H54 (cell line): ENCODE data around the gene MCAM.

Experiments used
- DNase-seq: peaks from one replicate; pipeline ENCODE4 v3.0.0; 2011; ENCODE audit warnings: low spot score, mixed read lengths; ENCODE audit not compliant: insufficient read length
- FAIRE-seq: peaks from 3 replicates; lab custom pipeline; 2011; peaks lifted over from hg19 to GRCh38; lab: Jason Lieb, UNC
- POLR2A ChIP-seq: IDR thresholded peaks from 2 replicates; pipeline ENCODE4 v1.6.1; 2011; ENCODE audit warnings: low read depth, mild to moderate bottlenecking, low read length

The MCAM gene

DNA sequence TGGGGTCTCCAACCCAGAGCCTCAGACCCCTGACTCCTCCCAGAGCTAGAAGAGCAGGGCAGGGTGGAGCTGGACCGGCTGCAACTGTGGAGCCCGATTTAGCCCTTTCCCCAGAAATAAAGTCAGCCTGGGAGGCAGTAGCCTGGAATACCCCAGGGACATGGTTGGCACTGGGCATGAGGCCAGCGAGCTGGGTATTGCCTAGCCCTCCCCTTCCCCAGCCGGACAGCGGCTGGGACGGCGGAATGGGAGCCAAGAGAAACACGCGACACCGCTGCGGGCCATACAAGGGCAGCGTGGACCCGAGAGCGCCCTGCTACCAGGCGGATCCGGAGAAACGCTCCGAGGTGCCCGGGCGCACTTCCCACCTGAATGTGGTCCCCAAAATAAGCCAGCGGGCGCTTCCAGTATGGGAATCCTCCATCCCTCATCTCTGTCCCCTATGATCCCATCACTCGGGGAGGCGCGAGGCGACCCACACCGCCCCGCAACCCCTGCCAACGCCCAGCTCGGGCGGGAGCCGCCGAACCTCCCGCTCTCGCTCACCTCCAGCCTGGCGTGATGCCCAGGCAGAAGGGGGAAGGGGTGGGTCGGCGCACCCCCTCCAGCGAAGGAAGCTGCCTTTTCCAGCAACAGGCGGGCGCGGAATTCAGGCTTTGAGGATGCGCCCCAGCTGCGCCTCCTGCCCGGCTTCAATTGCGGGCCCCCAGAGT is 758 bp downstream of the MCAM start:
- FAIRE-seq = no peak
- no peak for DNase-seq
- no peak for TF ChIP-seq POLR2A

DNA sequence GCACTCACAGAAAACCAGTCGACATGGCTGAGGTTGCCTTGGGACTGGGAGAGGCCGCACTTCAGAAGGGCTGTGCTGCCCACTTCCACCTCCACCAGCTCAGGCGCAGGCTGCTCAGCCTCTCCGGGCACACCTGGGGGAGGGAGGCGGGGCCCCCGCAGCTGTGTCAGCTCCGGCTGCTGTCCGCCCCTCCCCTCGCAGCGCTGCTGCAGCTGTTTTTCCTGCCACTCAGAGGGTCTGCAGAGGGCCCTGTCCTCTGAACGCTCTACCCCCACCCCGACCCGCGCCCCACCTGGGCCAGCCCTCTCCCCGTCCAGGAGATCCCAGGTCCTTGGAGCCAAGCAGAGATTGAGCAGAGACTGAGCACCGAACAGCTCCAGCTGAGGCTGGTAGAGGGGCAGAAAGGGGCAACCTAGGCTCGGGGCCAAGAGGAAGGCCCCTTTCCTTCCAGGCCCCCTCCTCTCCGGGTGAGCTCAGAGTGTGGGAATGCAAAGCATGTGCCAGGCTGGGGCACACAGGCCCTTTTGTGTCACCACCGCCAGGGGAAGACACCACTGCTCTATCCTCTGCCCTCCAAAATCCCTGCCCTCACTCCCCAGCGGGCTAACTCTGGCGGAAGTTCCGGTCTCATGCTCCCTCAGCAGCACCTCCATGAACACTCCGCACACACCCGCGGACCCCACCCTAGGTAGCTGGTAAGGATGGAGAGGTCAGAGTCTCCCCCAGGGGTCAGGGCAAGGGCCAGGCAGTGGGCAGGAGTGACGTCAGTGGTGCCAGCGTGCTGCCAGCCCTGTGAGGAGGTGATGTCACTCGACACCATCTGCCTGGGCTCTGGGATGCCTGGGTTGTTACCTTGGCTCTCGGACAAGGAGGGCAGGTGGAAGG is 1.6 kb downstream of the MCAM start:
- FAIRE-seq (no peak), DNase-seq (no peak)
- TF ChIP-seq POLR2A = no peak

DNA sequence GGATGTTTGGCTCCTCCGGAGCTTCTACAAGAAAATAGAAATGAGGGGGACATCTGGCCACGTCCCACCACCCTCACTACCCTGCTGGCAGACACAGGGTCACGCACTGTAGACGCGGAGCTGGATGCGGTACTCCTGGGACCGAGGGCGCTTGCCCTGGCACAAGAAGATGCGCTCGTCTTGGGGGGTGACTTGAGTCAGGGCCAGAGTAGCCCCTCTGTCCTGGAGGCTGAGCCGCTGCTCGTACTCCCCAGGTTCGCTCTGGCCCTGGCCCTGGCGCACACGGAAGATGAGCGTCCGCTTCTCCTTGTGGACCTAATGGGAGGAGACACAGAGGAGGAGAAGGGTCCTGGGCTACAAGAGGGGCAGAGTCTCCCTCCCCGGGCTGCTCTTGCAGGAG is 2.2 kb downstream of the MCAM start:
- DNase-seq (no peak), FAIRE-seq (no peak)
- no peak for TF ChIP-seq POLR2A

DNA sequence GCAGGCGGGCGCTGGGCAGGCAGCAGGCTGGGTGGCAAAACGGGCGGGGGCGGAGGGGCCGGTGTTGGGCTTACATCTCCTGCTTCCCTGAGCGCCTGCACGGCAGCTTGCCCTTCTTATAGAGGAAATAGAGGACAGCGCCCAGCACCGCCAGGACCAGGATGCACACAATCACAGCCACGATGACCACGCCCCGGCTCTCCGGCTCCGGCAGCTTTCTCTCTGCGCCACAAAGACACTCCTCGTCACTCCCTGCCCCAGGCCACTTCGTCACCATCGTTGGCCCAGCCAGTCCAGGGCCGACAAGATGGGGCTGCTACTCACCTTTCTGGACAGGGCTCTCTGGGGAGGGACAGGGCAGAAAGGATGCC is 6.3 kb downstream of the MCAM start:
- TF ChIP-seq POLR2A = no peak
- DNase-seq = no peak
- FAIRE-seq = no peak

DNA sequence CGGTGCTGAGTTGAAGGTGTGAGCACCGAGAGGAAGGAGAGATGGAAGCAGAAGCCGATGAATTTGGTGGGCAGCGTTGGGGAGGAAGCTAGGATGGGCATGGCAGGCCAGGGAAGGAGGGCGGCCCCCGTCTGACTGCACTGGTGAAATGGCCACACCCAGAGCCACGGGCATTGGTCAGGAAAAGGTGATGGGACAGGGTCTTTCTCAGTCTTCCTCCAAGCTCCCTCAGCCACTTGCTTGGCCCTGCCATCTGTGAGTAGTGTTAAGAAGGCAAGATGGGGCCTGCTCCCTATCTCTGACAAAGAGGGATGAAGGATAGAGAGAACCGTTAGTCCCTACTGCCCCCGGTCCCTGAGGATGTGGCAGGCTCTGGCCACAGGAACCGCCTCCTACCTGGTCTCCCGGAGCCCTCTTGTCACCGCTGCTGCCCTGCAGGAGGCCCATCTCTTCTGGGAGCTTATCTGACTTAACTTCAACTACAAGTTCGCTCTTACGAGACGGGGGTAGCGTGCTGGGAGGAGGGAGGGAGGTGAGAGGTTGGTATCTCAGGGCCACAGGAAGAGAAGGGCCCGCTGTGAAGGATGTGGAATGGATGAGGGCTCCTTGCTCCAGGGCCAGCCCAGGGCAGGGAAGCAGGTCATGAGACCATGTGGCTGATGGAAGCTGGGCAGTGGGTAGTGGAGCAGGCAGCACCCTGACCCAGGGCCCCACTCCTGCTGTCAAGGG is 6.8 kb downstream of the MCAM start:
- FAIRE-seq (no peak), DNase-seq (no peak)
- TF ChIP-seq POLR2A = no peak

DNA sequence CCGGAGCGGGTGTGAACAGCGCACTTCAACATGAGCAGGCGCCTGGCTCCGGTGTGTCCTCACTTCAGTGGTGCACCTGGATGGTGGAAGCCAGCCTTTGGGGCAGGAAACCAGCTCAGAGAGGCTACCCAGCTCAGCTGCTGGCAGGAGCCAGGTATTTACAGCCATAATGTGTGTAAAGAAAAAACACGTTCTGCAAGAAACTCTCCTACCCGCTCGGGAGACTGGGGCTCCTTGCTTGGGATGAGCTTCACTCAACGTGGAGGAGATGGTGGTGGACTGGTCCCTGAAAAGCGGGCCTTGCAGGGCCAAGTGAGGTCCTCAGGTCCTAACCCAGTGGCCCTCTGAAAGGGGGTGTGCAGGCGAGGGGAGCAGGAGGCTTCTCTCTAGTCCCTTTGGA is 7.5 kb downstream of the MCAM start:
- FAIRE-seq = no peak
- TF ChIP-seq POLR2A = no peak

DNA sequence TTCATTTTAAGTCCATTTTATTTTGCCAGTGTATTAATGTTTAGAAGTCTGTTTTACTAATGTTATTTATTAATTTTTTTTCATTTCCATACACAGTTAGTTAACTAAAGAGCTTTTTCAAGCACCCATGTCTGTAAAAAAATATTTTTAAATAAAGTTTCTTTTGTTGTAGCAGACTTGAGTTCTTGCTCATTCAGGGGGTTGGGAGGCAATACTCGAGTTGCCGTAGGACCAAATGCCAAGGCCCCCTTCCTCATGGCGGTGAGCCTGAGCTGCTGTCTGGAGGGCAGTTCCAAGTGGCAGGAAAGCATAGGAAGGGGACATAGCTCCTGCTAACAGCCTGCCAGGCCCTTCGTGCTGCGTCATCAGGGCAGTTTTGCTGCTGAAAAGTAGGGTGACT is 9.0 kb downstream of the MCAM start:
- FAIRE-seq (no peak), DNase-seq (no peak)
- no peak for TF ChIP-seq POLR2A

More for the DNA sequence above, 7.5 kb downstream of the MCAM start:
- DNase-seq = no peak

DNA sequence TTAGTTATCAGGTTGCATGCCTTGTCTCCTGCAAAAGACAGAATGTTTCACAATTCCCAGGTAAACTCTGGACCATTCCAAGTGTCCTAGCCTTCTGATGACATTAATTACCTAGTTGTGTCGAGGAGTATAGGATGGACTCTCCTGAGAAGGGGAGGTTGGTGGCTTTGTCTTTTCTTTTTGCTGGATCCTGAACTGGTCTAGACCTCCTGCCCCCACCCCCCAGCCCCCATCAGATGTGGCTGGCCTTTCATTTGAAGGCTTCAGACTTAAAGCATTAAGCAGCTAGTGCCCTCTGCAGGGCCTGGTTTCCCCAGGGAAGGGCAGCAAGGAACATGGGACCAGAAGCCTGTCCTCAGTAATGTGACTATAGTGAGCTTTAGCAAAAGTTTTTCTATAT is 9.7 kb downstream of the MCAM start:
- no peak for TF ChIP-seq POLR2A
- DNase-seq (no peak), FAIRE-seq (no peak)

DNA sequence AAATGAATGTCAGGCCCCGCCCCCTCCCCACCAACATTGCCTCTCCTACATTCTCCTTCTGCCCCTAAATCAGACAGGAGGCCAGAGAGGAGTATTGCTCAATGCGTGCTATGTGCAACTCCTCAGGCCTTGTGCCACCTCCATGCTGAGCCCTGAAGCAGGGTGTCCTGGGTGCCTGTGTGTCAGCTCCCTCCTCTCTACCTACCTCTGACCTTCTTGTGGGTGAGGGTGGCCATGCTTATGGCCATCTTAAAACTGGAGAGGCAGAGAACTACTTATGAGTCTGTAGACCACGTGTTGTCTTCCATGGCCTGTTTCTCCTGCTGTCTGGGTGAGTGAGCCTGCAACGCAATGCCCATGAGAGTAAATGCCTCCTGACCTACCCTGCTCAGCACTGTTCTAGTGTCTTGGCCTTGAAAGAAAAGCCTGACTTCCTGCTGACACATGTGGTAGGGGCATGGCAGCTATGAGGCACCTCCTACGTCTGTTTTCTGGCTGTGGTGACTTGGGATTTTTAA is 10.5 kb downstream of the MCAM start:
- DNase-seq = no peak
- no peak for FAIRE-seq
- TF ChIP-seq POLR2A = no peak

DNA sequence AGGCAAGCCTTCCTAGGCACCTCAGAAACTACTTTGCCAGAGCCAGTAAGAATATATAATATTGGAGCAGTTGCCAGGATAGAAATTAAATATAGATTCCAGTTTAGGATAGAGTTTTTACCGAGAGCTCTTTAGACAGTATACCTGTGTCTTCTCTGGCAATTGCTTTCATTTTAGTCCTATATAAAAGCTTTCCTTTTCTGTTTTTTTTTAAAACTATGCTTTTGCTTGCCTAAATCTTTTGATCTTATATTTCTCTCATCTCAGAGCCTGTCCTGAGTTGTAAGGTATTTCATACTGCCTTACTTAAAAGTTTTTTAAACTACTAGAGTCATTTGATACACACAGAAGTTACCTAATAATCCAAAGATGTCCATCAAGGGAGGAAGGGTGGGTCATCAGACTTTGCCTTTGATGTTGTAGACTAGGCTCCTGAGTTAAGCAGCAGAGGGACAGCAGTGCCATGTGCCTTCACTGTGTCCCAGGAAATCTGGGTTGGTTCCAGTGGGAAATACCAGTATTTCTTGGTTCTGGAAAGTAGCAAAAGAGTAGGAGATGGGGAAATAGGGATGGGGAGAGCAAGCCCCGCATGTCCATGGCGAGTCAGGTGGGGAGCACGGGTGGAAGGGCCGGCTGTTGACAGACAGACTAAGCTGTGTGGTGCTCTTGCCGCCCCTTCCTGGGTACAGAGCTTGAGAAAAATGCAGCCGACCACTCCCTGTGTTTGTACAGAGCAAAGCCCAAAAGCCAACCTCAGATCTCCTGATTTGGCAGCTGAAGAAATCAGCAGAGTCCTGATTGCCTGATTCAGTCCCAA is 11.2 kb downstream of the MCAM start:
- DNase-seq (no peak), FAIRE-seq (no peak)
- no peak for TF ChIP-seq POLR2A

DNA sequence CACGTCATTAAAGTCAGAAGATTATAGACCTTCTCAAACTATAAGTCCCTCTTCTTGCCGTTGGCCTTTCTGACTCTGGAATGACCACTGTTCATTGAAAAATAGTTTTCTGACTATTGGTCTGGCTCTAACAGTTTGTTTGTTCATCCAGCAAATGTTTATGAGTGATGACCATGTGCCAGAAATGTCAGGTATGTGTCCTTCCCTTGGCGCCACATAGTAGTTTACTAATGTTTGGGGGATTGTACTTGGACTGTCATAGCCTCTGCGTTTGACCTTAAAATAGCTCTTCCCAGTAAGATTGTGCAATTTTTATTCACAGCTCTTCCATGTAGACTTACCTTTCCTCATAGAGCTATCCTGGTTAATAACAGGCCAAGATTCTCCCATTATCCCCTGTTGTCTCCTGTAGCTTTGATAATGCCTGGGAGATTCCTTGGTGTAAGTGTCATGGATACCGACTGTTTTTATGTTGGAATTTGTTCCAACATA is 13.7 kb downstream of the MCAM start:
- no peak for TF ChIP-seq POLR2A
- DNase-seq (no peak), FAIRE-seq (no peak)

DNA sequence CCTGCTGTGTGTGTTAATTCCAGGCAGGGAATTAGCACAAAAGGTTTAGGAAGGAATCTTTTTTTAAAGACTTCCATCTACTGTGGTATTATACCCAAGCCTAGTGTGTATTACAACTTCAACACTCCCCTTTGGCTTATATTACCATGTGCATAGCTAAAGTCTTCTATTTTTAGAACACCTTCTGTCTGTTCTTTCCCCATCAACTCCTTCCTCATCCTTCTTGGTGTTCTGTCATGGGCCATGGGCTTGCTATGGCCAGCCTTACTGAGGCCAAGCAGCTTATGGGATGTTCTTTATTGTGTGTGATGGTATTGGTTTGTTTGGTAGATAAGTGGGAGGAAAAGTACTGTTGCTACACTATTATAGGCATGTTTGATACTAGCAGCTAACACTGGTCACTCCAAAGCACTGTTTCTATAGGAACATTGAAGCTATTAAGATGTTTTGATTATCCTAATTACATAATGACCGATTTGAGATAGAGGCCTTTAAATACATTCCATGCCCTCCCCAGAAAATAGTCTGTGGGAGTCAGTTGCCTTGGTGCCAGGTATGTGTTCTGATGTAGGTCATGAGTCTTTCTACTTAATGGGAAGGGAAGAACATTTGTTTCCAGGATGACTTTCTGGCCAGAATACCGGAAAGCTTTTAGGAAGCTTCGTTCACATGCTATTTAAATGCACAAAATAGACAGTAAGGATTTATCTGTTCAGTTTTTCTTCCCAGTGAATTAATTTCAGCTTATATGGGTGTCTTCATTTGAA is 16.5 kb downstream of the MCAM start:
- FAIRE-seq = no peak
- TF ChIP-seq POLR2A = no peak

More for the DNA sequence above, 16.5 kb downstream of the MCAM start:
- DNase-seq = no peak
